ENCODE measurements around the gene PTPRD.

Gene PTPRD

DNA sequence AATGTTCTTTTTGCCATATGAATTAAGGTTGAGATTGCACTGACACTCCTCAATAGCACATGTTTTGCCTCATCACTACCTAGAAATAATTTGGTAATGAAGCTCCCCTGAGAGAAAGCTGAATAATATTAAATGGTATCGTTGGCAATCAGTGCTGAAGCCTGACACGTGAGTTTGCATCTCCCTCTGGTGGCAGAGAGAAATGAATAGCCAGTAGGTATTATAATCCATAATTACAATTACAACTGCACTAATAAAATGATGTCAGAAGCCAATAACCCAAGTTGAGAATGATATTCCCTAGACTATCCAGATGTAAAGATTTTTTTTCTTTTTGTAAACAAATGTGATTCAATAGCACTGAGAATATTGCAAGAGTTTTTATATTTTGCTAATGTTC is 700.3 kb downstream of the PTPRD start:
- DNase-seq (ENCODE audit: low read depth in 2 of 2, low spot score in 1 of 2): no peak

DNA sequence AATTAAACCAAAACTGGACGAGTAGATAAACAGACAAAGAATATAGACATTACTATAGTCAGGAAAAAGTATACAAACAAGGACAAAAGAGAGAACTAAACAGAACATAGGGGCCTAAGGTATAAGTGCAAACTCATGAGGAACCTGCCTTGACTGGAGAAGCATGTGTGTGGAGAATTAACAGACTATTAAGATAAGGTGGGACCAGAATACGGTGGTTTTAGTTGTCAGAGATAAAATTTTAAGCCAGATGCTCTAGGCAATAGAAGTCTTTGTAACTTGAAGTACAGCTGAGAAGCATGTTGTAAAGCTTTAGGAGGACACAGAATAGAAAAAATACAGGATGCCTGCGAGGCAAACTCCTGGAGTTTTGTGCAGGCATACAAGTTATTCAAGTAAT is 707.1 kb downstream of the PTPRD start:
- DNase-seq (ENCODE audit: low read depth in 2 of 2, low spot score in 1 of 2): no peak

GRCh38 chr9:9904041-9904440 is 708.8 kb downstream of the PTPRD start:
- no peak for DNase-seq (ENCODE audit: low read depth in 2 of 2, low spot score in 1 of 2)

DNA sequence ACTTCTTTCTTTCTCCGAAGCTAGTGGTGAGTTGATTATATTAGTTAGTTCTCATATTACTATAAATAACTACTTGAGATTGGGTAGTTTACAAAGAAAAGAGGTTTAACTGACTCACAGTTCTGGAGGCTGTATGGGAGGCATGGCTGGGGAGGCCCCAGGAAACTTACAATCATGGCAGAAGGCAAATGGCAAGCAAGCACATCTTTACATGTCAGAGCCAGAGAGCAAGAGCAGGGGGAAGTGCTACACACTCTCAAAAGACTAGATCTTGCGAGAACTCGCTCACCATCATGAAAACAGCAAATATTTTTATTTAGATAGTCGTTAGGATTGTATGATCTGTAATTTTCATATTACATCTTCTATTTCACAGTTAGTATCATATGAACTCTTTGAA is 711.2 kb downstream of the PTPRD start:
- no peak for DNase-seq (ENCODE audit: low read depth in 2 of 2, low spot score in 1 of 2)

DNA sequence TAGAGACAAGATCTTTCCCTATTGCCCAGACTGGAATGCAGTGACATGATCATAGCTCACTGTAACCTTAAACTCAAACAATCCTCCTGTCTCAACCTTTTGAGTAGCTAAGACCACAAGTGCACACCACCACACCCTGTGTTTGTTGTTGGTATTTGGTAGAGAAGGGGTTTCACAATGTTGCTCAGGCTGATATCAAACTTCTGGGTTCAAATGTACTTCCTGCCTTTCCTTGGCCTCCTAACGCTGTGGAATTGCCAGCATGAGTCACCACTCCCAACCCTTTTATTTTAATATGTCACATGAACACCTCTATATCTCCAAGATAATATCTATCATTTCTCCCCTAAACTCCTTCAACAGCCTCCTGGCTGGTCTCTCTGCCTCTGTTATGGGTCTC is 719.0 kb downstream of the PTPRD start:
- DNase-seq (ENCODE audit: low read depth in 2 of 2, low spot score in 1 of 2): no peak

GRCh38 chr9:9892217-9892616 is 720.6 kb downstream of the PTPRD start:
- no peak for DNase-seq (ENCODE audit: low read depth in 2 of 2, low spot score in 1 of 2)

DNA sequence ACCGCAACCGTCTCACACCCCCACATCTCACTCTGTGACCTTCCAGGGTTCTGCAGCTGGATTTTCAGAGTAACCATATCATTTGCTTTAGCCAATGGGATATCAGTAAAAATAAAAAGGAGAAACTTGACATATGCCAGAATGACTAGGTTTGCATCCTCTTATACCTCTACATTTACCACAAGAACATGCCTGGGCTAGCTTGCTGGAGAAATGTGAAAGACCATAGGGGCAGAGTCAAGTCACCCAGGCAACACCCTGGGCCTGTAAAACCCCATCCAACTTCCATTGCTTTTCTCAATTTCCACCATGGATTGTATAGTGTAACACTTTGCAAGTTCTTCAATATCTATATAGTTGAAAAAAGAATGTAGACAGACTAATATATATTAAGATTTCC is 731.1 kb downstream of the PTPRD start:
- no peak for DNase-seq (ENCODE audit: low read depth in 2 of 2, low spot score in 1 of 2)

DNA sequence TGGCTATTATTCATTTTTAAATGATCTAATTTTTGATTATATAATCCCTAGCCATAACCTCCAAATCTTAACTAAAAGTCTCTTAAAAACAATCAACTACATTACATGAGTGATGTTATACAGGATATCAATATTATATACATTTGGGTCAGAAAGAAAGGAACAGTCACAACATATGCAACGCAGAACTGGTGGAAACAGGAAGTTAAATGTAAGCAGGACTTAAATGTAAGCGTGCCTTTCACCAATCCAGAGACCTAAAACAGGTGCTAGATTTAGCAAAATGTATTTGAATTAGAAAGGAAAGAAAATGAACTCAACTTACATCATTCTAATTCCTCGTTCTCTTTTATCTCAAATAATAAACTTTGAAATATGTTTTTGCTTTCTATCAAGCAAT is 738.5 kb downstream of the PTPRD start:
- DNase-seq (ENCODE audit: low read depth in 2 of 2, low spot score in 1 of 2): no peak

DNA sequence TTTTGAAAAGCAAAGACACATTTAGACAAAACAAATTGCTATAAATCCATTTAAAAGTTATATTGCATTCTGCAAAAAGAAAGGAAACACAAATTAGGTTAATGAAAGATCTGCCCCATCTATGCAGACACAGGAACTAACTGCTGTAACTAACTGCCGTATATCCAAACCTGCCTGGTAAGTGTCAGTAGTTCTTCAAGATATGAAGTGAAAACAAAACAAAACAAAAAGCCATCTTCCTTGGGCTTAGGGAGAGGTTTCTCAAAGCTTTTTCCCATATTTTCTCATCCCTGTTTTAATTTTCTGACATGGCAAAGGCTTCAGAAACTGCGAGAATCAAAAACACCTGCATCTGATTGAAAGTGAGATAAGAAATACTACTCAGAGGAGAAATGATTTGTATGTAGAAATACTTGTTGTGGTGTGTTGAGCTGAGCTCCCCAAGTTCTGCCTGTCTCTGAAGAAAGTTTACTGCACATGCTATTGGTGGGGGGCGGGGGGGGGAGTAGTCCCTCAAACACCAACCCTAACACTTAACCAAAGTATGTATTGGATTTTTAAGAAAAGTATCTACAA is 750.5 kb downstream of the PTPRD start:
- no peak for DNase-seq (ENCODE audit: low read depth in 2 of 2, low spot score in 1 of 2)

- DNase-seq (ENCODE audit: low read depth in 2 of 2, low spot score in 1 of 2): no peak
Measured at GRCh38 chr9:9855177-9856078, 757.4 kb downstream of the PTPRD start.

DNA sequence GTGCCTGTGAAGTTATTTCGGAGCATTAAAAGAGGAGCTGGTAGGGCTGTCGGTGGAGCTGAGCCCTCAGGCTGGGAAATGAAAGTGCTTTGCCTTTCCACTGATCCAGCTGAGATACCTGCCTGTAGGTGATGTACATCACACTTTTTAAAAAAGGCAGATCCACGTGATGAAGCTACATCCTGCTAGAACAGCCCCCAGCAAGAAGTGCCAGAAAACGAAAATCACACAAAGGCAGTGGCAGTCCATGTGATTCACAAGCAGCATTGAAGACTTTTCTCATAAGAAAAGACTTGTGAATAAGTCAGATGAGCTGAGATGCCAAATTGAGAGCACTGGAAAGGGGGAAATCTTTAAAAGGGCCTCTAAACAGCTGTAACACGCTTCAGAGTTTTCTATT is 765.1 kb downstream of the PTPRD start:
- no peak for DNase-seq (ENCODE audit: low read depth in 2 of 2, low spot score in 1 of 2)

- no peak for DNase-seq (ENCODE audit: low read depth in 2 of 2, low spot score in 1 of 2)
Measured at GRCh38 chr9:9846557-9846956, 766.2 kb downstream of the PTPRD start.

DNA sequence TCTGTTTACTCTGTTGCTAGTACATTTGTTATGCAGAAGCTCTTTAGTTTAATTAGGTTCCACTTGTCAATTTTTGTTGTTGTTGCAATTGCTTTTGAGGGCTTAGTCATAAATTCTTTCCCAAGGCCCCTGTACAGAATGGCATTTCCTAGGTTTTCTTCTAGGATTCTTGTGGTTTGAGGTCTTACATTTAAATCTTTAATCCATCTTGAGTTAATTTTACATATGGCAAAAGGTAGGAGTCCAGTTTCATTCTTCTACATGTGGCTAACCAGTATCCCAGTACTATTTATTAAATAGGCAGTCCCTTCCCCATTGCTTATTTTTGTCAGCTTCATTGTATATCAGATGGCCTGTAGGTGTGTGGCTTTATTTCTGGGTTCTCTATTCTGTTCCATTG is 792.4 kb downstream of the PTPRD start:
- DNase-seq (ENCODE audit: low read depth in 2 of 2, low spot score in 1 of 2): no peak

DNA sequence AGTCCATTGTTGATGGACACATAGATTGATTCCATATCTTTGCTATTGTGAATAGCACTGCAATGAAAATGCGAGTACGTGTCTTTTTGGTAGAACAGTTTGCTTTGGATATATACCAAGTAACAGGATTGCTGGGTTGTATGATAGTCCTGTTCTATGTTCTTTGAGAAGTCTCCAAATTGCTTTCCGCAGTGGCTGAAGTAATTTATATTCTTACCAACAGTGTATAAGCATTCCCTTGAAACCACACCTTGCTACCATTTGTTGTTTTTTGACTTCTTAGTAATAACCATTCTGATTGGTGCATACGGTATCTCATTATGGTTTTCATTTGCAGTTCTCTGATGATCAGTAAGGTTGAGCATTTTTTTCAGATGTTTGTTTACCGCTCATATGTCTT is 792.9 kb downstream of the PTPRD start:
- DNase-seq (ENCODE audit: low read depth in 2 of 2, low spot score in 1 of 2): no peak

DNA sequence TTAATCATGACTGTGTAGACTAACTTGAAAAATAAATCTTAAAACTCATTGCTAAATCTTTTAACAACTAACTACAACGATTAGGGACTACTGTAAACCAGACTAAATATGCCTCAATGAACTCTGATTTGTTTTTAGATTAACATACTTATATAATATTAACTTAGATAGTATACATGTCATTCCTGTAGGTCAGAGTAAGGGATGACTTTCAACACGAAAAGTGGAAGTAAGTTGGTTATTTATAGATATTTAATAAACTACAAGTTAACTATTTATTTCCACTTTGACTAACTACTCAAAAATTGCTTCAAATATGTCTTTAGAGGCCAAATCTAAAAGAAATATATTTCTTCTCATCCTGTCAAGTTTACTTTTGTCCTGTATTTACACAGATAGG is 795.6 kb downstream of the PTPRD start:
- DNase-seq (ENCODE audit: low read depth in 2 of 2, low spot score in 1 of 2): no peak

DNA sequence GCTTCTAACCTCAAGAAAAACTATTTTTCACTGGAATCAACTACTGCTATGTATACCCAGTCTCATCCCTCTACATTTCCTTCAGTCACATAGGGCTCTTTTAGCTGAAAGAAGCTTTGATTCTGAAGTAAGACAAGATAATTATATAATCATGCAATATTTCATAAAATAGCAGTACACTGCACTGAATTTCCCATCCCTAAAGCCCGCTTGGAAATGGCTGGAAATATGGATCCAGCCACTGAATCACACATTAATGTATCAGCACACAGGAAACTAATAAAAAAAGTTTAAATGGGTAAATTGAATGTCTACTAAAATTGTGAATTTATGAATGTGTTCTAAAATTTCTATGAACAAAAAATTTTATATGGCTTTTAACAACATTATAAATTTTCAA is 808.7 kb downstream of the PTPRD start:
- no peak for DNase-seq (ENCODE audit: low read depth in 2 of 2, low spot score in 1 of 2)

DNA sequence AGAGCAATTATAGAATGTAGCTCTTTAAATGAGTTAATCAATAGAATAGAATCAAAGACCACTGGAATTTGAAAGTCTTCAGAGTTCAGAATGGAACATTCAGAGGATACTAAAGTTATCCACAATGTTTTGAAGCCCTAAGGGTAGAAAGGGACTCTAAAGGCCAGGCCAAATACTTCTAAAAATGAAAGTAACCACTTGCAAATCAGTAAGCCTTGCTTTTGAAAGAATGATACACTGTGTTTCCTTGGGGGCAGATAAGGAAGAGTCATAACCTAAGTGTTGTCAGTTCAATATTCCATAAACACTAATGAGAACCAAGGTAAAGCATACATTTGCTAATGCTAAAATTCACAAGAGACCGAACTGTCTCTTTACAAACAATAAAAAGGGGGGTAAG is 813.5 kb downstream of the PTPRD start:
- no peak for DNase-seq (ENCODE audit: low read depth in 2 of 2, low spot score in 1 of 2)

DNA sequence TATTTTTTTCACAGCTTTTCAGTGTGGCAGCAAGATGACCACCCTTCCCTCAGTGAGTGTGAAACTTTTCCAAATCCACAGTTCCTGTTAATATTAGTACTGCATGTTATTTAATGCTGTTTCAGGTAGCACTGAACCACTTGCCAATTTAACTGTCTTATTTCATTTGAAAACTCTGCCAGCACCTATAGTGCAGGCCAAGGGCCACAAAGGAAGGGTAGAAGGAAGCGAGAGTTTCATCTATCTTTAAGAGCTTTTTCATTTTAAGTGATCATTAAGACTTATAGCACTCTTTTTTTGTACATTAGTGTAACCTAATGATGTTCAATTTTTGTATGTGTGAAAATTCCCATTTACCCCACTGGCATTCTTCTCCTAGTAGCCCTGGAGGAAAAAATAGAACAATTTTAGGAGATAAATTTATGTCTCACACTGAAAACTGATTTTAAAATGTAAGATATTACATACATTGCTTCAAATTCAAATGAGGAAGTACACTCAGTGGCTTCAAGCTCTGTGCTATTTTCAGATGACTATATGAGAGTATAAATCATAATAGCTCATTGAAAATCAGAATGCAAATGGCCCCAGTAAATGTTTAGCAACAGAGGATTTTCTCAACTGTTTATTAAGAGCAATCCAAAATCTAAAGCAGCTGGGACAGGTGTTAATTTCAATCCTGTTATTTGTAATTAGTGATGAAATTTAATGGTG is 820.5 kb downstream of the PTPRD start:
- no peak for DNase-seq (ENCODE audit: low read depth in 2 of 2, low spot score in 1 of 2)

GRCh38 chr9:9791611-9792010 is 821.2 kb downstream of the PTPRD start:
- no peak for DNase-seq (ENCODE audit: low read depth in 2 of 2, low spot score in 1 of 2)

DNA sequence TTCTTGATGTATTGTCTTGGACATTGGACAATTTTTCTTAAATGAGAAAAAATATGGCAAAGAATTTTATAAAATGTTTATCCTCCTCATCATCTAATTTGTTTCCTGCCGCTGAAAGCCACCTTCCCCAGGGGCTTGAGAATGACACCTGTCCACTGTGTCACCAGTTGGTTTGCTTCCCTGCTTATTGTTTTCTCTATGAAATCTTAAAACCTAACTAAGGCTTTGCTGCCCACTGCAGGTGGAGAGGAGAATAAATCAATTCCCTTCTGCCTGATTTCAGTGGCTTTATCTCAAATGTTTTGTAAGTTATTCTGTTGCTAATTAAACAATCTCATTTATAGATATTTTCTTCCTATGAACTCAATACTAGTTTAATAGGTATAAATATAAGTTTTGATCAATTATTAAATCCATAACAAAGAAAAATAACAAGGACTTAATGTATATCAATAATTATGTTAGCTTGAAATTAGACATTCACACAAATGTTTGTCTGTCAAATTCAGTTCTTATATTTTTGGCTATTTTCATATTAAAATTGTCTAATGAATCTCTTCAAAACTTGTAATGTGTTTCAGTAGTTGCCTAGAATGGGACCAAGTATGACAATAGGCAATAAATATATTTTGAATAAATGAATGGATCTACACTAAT is 822.5 kb downstream of the PTPRD start:
- no peak for DNase-seq (ENCODE audit: low read depth in 2 of 2, low spot score in 1 of 2)

DNA sequence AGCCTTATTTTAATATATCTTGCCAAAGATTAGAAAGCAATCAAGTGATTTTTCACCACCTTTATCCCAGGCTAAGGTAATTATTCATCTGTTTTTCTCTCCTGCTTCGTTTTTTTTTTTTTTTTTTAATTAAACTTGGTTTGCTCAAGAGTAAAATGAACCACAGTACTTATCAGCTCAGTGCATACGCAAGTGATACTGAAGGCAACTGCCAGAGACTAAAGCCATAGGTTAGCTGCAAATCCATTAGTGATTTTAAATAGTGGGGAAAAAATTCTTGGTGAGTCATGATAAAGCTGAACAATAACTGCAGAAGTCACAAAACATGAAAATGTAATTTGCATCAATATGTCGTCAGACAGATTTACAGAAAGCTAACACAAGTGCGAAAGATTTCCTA is 829.1 kb downstream of the PTPRD start:
- no peak for DNase-seq (ENCODE audit: low read depth in 2 of 2, low spot score in 1 of 2)

DNA sequence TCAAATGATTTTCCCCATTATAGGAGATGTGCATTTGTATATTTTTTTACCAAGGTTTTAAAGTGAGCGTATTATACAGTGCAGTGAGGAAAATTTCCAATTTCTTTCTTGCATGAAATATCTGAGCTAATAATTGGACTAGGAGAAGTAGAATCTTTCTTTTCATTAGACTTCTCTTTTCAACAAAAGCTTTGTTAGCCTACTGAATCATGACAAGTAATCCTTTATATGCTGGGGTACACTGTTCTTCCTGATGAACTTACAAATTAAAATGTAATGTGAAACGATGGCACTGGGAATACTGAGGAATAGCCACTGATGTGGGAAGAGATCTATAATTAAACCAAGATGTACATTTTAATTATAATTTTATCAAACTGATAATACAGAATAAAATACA is 829.6 kb downstream of the PTPRD start:
- DNase-seq (ENCODE audit: low read depth in 2 of 2, low spot score in 1 of 2): no peak

All from stimulated activated CD8-positive, alpha-beta memory T cell treated with anti-CD3 and anti-CD28 coated beads, Interleukin-4, amount 100 ng/mL, for 1 hour (primary cell).